Prostate gland (tissue), 2 donors: ENCODE data around the gene WTAP.

Experiments used
- CTCF ChIP-seq, 4 experiments: fragments of 200-600 bp in 2 of 4; fragments of 450-650 bp in 2 of 4; sonication (generic) in 2 of 4; IDR thresholded peaks; 1 replicate in 3 of 4; 2 replicates in 1 of 4; pipeline ENCODE4 v1.5.1; 2016 to 2019; ENCODE audit warnings: antibody characterized with exemption in 4 of 4, mild to moderate bottlenecking in 2 of 4, moderate library complexity in 2 of 4
- POLR2A ChIP-seq: fragments of 450-650 bp; IDR thresholded peaks from one replicate; pipeline ENCODE4 v1.6.1; 2016; ENCODE audit warnings: antibody characterized with exemption, mild to moderate bottlenecking
- POLR2AphosphoS5 ChIP-seq: sonication (generic); formaldehyde crosslinking; IDR thresholded peaks from one replicate; pipeline ENCODE4 v1.6.1; 2017; ENCODE audit warnings: antibody characterized with exemption

DNA sequence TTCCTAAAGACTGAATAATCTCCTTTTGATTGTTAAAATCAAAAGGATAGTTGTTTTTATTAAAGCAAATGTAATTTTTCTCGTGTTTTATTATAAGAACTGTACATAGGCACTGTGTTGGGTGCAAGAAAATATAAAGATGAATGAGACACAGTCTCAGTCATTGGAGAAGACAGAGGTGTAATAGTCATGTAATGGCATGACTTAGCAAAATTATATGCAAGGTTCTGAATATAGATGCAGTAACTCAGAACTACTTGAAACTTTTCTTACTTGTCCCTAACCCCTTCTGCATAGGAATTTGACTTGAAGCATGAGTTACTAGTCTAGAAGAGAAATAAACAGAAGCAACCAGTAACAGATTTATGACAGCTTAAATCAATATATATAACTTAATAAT, 14.9 kb downstream of the WTAP start:
- TF ChIP-seq CTCF (IDR thresholded peaks at IDR 0.05) (no peak), POLR2AphosphoS5 (no peak), POLR2A (no peak)
